H54 (cell line): ENCODE results near the gene LPP.

Experiments used
- DNase-seq: peaks from one replicate; pipeline ENCODE4 v3.0.0; 2011; ENCODE audit warnings: low spot score, mixed read lengths; ENCODE audit not compliant: insufficient read length
- FAIRE-seq: peaks from 3 replicates; lab custom pipeline; 2011; peaks lifted over from hg19 to GRCh38; lab: Jason Lieb, UNC
- POLR2A ChIP-seq: IDR thresholded peaks from 2 replicates; pipeline ENCODE4 v1.6.1; 2011; ENCODE audit warnings: low read depth, mild to moderate bottlenecking, low read length

Gene LPP

DNA sequence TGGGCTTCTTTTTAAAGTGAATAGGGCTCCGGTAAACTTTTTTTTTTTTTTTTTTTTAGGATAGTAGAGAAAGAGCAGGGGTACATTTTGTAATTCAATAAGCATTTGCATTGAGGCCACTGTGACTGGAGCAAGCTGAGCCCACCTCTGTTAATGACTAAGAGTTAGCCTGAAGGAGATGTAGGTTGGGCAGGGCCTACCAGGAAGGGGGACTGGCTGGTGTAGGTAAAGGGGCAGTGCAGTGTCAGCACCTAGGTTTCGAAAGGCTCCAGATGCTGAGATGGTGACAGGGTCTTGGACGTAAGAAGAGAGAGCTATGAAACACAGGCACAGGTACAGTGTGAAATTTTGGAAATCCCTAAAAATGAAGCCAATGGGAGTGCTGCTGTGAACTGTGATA lies 30.7 kb downstream of the LPP start:
- no peak for TF ChIP-seq POLR2A
- FAIRE-seq = no peak
- DNase-seq = no peak

DNA sequence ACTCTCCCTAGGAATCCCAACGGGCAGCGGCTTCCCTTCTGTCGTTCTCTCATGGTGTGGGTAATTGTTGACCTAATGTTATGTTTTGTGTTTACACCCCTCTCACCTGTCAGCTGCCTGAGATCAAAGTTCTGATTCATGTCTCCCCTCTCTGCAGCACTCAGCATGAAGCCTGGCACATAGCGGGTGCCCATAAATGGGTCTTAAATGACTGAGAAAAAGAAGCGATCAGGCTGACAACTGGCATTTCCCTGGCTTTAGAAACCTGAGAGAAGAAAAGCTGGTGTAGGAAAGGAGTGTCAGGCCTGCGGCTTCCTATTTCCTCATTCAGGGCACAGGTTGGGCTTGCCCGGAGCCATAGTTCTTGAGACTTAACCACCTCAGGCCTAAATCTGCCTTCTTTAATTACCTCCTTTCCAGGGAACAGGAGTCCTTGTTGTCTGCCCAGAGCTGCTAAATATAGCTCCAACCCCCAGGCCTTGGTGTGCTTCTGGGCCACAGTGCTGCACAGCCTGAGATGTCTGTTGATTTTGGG lies 31.8 kb downstream of the LPP start:
- no peak for DNase-seq
- TF ChIP-seq POLR2A = no peak
- no peak for FAIRE-seq

- no peak for DNase-seq
- FAIRE-seq = no peak
- no peak for TF ChIP-seq POLR2A
Observed at GRCh38 chr3:188187053-188187452, 33.1 kb downstream of the LPP start.

DNA sequence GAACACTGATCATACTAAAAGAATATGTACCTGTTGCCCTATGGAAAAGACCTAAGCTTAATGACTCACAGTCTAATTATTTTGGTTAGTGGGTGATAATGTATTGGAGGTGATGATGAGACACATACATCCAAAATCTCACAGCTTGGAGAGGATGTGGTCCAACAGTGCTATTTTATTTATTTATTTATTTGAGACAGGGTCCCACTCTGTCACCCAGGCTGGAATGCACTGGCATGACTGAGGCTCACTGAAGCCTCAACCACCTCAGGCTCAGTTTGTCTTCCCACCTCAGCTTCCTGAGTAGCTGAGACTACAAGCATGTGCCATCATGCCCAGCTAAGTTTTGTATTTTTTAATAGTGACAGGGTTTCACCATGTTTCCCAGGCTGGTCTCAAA lies 35.0 kb downstream of the LPP start:
- FAIRE-seq = no peak
- no peak for DNase-seq
- TF ChIP-seq POLR2A = no peak

DNA sequence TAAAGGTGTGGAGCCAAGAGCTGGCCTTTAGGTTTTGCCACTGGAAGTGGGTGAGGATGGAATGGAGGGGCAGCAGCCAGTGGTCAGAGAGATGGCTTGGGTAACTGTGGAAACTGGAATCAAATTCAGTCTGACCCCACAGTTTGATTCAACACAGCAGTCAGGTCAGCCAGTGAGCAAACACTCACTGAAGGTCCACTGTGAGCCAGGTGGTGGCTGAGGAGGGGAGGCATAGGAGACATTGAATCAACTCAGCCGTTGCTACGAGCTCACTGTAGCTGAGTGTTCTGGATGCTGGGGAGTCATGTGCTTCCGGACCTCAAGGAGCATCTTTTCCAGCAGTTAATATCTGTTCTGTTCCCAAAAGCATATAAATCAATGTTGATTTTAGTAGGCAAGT lies 37.5 kb downstream of the LPP start:
- TF ChIP-seq POLR2A = no peak
- DNase-seq = no peak
- no peak for FAIRE-seq

GRCh38 chr3:188192034-188192433 lies 38.1 kb downstream of the LPP start:
- DNase-seq = no peak
- no peak for FAIRE-seq
- no peak for TF ChIP-seq POLR2A

GRCh38 chr3:188194332-188194731 lies 40.4 kb downstream of the LPP start:
- DNase-seq (no peak), FAIRE-seq (no peak)
- no peak for TF ChIP-seq POLR2A

DNA sequence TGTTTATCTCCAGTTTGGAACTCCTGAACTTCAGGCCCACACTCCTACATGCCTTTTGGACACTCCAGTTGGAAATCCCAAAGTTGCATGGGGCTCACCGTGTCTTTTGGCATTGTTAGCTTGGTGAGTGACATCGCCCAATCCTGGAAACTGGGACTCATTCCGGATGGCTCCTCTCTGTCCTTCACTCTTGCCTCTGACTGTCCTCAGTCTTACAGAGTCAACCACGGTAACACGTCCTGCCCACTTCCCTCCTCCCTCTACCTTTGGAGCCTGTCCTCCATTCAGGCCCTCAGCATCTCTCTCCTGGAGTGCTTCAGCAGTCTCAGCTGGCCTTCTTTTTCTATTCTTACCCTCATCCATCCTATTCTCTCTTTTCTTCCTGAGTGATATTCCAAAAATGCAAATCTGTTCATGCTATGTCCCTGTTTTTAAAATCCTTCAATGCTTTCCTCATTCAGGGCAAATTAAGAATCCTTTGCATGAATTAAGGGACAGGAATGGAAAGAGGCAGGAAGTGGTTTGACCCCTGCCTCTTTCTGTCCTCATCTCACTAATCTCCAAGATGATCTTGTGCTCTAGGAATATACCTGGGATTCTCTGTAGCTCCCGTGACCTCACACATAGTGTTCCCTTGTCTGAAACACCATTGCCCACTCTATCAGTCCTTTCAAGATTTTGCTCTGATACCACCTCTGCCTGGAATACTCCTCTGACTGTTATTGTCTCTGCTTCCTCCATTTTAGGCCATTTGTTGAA lies 42.5 kb downstream of the LPP start:
- TF ChIP-seq POLR2A = no peak
- DNase-seq = no peak
- no peak for FAIRE-seq

- DNase-seq (peak; percentile 57), FAIRE-seq (peak; percentile 84)
- no peak for TF ChIP-seq POLR2A
Observed at GRCh38 chr3:188197388-188197847, 43.5 kb downstream of the LPP start.

DNA sequence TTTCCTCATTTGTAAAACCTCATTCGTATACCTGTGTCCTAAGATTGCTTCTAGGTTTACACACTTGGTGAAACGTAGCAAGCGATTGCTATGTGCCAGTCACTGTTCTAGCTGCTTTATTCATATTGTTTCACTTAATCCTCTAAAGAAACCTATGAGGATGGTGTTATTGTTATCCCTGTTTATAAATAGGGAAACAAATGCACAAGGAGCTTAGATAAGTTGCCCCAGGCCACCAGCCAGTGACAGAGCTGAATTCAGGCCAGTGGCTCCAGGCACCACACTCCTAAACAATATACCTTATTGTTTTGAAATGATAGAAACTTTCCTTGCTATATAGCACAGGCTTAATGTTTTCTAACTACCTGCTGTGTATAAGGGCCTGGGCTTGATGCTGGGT lies 44.0 kb downstream of the LPP start:
- no peak for FAIRE-seq
- DNase-seq = no peak
- TF ChIP-seq POLR2A = no peak

GRCh38 chr3:188198760-188199327 lies 44.9 kb downstream of the LPP start:
- DNase-seq (no peak), FAIRE-seq (no peak)
- TF ChIP-seq POLR2A = no peak

- no peak for TF ChIP-seq POLR2A
- no peak for FAIRE-seq
- no peak for DNase-seq
Observed at GRCh38 chr3:188199386-188199785, 45.4 kb downstream of the LPP start.

GRCh38 chr3:188200481-188200880 lies 46.5 kb downstream of the LPP start:
- no peak for DNase-seq
- no peak for FAIRE-seq
- TF ChIP-seq POLR2A = no peak

DNA sequence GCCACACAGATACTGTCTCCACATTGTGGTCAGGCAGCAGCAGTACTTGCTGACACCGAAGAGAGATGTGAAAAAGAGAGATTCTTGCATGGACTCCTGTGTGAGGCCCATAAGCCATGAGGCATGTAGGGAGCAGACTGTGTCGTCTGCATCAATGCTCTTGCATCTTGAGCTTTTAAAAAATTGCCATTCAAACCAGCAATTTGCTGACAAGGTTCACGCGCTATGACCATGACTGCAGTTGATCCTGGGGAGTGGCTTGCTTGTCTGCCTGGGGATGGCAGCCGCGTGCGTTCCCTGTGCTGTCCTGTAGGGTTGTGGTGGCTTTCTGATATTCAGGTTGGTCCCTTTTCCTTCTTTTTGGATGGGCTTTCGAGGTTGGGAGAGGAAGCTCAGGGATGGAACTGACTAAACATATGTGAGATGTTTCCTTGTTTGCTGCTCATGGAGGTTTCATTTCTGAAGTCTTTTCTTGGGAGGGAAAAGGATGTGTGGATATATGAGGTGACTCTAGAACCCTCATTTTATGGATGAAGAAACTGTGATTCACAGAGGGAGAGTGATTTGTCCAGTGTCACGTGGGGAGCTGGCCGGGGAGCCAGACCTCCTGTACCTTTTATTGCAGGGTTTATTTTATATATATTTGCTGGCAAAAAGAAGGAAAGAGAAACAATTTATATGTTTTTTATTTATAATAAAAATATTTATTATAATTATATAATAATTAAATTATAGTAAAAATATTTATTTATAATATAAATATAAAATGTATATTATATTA lies 48.6 kb downstream of the LPP start:
- FAIRE-seq (no peak), DNase-seq (no peak)
- no peak for TF ChIP-seq POLR2A
